ENCODE results near the gene FAM83G. TPM values are rescaled to one million over a fixed set of nuclear protein-coding genes. Genes with fewer than 3 reads are reported as not detected.
"Not testable (repeated sequence)": the region's sequence is repeated elsewhere in the genome, so short reads cannot be mapped to it uniquely, and the experiment has no call there.

FAM83G gene
- polyA plus RNA-seq, 4 donors = 6.7 to 8.6 (median 7.7) TPM

DNA sequence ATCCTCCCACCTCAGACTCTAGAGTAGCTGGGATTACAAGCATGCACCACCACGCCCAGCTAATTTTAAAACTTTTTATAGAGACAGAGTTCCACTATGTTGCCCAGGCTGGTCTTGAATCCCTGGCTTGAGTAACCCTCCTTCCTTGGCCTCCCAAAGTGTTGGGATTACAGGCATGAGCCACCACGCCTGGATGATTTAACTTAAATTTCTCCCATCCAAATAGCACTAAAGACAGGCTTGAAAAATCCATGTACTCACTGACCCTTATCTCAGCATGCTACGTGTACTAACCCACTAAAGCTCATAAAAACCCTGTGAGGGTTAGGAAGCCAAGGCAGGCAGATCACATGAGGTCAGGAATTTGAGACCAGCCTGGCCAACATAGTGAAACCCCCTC is 48.0 kb downstream of the FAM83G start:
- no peak for DNase-seq (ENCODE audit: low read depth in 4 of 4, low spot score in 2 of 4)

DNA sequence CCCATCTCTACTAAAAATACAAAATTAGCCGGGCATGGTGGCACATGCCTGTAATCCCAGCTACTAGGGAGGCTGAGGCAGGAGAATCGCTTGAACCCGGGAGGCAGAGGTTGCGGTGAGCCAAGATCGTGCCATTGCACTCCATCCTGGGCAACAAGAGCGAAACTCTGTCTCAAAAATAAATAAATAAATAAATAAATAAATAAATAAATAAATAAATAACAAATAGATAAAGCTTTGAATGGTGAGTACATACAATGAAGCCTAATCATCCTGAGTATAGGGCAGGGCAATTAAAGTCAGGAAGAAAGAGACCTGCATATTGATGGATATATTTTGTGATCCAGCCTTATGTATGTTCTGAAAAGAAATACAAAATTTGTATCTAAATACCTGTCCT is 48.5 kb downstream of the FAM83G start:
- DNase-seq (ENCODE audit: low read depth in 4 of 4, low spot score in 2 of 4) = not testable (repeated sequence)

DNA sequence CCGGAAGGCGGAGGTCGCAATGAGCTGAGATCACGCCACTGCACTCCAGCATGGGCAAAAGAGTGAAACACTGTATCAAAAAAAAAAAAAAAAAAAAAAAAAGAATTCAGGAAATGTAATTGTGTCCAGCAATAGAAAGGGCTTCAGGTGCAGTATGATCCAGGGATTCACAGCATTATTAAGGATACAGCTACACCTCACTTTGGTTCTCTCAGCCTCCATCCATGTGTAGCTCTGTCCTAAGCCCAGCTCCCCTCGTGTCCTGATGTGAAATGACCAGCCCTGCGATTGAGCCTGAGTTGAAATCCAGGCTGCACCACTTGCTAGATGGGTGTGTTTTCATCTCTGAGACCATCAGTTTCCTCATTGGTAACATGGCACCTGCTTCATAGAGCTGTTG is 49.6 kb downstream of the FAM83G start:
- no peak for DNase-seq (ENCODE audit: low read depth in 4 of 4, low spot score in 2 of 4)

DNA sequence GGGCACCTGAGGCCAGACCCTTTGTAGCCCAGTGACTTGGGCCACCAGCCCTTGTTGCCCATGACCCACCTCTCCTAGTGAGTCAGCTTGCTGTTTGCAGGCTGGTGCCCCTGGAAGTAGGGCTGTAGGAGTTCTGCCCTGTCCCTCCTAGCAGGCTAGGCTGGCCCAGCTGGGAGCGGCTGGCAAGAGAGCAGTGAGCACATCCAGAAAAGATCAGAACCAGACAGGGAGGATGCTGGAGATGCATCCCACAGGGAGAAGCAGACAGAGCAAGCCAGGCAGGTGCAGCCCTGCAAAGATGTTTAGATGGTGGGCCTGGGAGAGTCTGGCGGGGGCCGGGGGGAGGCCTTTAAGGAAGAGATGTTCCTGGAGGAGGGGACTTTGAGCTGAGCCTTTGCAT is 50.2 kb downstream of the FAM83G start:
- no peak for DNase-seq (ENCODE audit: low read depth in 4 of 4, low spot score in 2 of 4)

DNA sequence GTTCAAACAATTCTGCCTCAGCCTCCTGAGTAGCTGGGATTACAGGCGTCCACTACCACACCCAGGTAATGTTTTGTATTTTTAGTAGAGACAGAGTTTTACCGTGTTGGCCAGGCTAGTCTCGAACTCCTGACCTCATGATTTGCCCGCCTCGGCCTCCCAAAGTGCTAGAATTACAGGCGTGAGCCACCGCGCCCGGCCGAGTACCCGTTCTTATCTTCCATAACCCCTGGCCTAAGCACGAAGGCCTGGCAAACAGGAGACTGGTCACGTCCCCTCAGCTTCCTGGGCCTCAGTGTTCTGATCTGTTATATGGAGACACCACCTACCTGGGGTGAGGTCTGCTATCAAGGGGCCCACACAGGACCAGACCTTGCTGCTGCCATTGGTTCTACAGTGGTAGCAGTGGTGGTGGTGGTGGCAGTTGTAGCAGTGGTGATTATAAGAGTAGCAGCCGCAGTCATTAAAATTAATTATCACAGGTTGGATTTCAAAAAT is 51.3 kb downstream of the FAM83G start:
- DNase-seq (ENCODE audit: low read depth in 4 of 4, low spot score in 2 of 4) = no peak

DNA sequence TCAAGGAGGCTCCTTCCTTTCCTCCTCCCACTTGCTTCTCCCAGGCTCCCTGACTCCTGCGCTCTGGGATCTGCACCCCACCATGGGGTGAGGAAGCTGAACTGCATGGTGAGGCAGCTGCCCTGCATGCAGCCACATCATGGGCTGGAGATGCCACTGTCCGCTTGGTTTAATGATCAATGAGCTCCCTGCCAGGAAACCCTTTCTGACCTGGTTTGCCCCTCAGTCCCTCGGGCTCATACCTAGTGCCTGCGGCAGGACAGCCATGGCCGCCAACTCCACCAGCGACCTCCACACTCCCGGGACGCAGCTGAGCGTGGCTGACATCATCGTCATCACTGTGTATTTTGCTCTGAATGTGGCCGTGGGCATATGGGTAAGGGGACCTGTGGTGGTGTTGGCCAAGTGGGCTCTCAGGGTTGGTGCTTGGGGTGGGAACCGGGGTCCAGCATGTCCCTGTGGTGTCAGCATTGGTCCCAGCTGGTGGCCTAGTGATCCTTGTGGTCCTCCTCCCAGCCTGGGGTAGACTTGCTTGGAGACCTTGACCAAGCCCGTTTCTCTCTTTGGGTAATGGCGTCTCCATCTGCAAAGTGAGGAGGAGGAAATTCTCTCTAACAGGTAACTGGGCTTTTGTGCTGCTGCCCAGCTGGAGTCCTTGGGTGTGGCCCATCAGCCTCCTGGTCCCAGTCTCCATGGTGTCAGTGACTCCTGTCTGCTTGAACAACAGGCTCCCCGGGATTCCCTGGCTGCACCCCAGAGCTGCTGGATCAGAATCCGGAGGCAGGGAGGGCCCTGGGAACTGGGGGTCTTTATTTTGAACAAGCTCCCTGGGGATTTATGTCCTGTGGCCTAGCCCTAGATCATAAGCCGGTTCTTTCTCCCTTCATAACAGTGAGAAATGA is 52.4 kb downstream of the FAM83G start, which contains the start of gene SLC5A10:
TSS of gene SLC5A10 (plus strand) at position 225 of the 902 bp plus-strand sequence. CDS start at position 266, 41 bp downstream.
- DNase-seq (ENCODE audit: low read depth in 4 of 4, low spot score in 2 of 4) = no peak

DNA sequence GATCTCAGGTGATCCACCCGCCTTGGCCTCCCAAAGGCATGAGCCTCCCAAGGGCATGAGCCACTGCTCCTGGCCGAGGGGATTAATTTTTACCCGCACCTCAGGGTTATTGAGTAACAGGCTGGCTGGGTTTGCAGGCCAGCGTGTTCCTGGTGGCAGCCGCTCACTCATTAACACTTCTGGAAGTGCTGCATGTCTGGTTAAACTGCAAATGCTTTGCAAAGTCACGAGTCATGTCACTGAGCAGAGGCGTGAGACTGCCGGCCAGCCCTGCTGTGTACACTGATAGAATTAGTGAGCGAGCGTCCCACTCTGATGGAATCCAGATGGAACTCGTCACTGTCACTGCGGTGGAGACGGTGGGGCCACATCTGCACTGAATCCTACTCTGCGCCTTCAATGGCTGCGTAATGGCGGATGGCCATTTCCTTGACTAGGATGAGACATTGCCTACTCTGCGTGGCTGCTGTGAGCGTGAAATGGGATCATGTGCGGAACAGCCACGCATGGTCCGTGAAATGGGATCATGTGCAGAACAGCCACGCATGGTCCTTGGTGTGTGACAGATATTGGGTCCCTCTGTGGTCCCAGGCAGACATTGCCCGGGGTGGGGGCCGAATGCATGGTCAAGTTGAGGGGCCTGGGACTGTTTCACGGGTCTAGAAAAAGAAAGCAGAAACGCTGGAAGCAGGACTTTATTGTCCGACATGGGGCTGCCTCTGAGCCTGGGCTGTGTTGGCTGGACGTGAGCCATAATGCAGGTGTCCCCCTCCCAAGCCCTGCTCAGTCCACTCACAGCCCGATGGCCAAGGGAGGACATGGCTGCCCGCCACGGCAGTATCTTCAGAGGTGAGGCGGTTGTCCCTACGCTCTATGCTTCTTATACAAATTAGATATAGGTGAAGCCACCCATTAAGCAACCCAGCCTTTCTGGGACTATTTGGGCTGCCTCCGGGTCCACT is 53.3 kb downstream of the FAM83G start:
- DNase-seq (ENCODE audit: low read depth in 4 of 4, low spot score in 2 of 4) = peak in 2 of 4 donors; percentile 28 to 48

DNA sequence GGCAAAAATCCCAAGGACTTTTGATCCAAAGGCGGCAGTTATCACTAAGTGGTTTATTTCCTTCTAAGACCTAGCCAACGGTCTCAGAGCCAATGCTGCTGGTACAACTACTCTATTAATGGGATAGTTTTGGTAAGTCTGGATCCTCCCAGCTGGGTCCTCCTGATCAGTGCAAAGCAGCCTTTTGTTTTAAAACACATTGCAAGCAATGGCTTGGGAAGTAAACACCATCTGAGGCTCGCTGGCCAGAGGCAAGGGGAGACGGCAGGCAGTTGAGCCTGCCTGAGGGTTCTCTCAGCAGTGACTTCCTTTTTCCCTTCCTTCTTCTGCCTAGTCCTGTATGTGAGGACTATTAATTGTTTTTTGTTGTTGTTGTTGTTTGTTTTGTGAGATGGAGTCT is 54.2 kb downstream of the FAM83G start:
- no peak for DNase-seq (ENCODE audit: low read depth in 4 of 4, low spot score in 2 of 4)

DNA sequence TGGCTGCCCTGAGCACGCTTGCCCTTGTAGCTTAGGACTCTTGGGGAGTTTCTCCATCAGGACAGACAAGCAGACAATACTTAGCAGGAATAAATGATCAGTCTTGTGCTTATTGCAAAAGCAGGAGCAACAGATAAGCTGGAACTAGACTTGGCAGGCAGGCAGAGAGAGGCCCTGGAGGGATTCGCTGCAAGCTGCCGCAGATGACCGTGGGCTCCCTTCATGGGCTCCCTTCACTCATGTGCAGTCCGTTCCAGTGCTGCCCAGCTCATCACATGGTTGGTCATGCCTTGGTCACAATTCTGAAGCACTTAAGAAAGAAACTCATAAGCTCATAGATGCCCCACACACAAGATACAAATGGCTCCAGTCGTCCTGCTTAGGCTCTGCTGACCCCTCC is 55.0 kb downstream of the FAM83G start:
- DNase-seq (ENCODE audit: low read depth in 4 of 4, low spot score in 2 of 4) = no peak

DNA sequence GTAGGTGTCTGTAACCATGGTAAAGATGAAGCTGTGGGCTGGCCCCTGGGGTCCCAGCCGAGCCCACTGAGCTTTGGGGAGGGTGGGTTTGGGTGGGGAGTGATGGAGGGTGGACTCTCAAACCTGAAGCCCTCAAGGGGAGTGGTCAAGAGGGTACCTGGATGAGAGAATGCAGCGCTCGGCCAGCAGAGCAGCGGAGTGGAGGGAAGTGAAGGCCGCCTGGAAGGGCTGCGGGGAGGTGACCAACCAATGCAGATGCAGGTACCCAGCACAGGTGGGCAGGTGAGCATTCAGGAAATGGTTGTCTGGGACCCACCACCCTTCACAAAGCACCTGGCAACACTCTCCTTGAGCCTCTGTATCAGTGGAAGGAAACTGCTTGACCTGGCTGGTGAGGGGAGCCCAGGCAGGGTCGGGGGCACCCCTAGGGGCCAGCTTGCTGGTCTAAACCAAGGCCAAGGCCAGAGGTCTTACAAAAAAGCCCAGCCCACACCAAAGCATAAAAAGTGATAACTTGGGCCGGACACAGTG is 56.0 kb downstream of the FAM83G start:
- no peak for DNase-seq (ENCODE audit: low read depth in 4 of 4, low spot score in 2 of 4)

DNA sequence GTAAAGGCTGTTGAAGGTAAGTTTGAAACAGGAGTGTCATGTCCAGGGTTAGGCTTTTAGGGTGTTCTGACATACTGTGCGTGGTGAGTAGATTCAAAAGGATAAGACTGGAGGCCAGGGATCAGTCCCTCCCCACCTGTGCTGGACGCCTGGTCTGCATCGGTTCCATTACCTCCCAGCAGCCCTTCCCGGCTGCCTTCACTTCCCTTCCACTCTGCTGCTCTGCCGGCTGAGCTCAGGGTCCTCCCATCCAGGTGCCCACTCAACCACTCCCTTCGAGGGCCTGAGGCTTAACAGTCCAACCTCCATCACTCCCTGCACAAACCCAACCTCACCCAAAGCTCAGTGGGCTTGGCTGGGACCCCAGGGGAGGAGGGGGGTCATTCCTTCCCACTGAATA is 56.7 kb downstream of the FAM83G start:
- no peak for DNase-seq (ENCODE audit: low read depth in 4 of 4, low spot score in 2 of 4)

DNA sequence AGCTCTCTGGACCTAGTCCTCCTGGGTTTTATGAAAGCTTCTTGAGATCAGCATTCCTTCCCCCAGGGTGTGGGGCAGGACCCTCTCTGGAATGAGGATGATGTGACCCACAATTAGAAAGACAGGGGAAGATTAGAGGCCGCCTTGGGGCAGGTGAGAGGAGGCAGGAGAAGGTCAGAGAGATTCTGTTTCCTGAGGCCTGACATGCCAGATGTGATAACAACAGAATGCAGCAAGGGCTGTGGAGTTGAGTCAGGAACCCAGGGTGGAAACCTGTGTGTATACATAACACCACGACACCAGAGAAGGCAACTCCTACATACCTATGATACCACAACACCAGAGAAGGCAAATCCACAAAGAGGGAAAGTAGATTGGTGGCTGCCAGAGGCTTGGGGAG is 58.0 kb downstream of the FAM83G start:
- DNase-seq (ENCODE audit: low read depth in 4 of 4, low spot score in 2 of 4) = no peak

DNA sequence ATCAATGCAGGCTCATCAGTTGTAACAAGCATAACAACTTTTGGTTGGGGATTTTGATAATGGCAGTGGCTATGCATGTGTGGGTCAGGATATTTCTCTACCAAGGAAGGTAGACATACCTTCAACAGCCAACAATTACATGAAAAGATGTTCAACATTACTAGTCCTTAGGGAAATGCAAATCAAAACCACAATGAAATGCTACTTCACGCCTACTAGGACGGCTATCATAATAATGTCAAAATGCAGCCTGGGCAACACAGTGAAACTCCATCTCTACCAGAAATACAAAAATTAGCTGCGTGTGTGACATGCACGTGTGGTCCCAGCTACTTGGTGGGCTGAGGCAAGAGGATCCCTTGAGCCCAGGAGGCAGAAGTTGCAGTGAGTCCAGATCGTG is 59.9 kb downstream of the FAM83G start:
- DNase-seq (ENCODE audit: low read depth in 4 of 4, low spot score in 2 of 4) = no peak

DNA sequence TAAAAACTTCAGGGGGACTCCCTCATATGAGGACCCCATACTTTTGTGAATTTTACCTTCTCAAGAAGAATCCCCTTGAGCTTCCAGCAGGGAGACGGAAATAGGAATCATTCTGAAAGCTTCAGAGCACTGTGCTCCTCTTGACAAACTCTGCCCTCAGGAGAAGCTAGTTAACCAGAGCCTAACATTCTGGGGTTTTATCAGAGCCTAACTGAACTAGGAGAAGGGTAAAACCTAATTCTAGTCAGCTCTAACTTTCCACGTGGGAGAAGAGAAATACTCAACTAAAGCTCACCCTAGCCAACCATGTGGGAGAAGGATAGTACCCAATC is 65.9 kb downstream of the FAM83G start:
- DNase-seq (ENCODE audit: low read depth in 4 of 4, low spot score in 2 of 4) = no peak

DNA sequence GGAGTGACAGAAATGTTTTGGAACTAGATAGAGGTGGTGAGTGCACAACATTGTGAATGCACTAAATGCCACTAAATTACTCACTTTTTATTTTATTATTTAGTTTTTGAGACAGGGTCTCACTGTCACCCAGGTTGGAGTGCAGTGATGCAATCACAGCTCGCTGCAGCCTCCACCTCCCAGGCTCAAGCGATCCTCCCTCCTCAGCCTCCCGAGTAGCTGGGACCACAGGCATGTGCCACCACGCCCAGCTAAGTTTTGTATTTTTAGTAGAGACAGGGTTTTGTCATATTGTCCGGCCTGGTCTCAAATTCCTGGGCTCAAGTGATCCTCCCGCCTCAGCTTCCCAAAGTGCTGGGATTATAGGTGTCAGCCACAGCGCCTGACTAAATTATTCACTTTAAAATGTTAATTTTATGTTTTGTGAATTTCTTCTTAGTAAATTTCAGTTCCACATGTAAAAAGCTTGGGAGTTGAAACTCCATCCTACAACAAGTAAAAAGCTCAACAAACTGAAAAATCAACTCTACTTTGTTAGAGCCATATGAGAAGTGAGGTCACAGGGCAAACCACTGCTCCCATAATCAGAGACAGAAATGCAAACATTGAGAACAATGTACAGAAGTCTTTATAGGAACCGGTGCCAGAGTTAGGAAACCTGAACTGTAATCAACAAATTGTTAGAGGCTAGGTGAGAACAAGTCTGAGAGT is 66.4 kb downstream of the FAM83G start:
- no peak for DNase-seq (ENCODE audit: low read depth in 4 of 4, low spot score in 2 of 4)

DNA sequence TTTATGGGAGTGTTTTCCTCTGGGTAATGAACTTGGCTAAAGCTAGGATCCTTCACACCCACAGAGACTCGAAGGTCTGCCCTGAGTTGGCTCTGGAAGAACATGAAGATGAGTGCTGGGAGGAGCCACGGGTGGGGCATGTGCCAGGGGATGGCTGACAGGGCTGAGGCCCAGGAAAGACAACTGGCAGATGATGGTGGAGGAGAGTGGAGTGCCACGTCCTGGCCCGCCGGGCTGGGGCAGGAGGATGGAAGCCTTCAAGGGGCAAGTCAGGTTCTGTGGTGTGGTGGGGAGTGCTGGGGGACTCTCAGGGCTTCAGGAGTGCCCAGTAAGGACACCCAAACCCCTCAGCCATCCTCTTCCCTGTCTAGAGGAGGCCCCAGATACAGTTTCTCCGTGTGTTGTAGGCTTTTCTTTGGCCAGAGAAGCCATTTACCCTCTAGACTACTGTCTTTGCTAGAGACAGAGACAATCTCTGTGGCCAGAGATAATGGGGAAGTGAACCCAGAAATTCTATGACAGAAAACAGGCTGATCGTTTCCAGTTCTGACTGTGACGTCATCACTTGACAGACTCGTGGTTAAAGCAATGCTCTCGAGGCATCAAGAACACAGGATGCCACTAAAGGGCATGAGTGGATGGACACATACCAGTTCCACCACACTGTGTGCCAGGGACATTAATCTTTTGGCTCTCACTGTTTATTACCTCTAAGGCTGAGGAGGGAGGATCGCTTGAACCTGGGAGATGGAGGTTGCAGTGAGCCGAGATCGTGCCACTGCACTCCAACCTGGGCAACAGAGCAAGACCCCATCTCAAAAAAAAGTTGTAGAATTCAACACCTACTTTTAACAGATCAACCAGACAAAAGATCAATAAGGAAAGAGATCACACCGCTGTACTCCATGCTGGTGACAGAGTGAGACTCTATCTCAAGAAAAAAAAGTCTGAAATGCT is 71.2 kb downstream of the FAM83G start:
- no peak for DNase-seq (ENCODE audit: low read depth in 4 of 4, low spot score in 2 of 4)

DNA sequence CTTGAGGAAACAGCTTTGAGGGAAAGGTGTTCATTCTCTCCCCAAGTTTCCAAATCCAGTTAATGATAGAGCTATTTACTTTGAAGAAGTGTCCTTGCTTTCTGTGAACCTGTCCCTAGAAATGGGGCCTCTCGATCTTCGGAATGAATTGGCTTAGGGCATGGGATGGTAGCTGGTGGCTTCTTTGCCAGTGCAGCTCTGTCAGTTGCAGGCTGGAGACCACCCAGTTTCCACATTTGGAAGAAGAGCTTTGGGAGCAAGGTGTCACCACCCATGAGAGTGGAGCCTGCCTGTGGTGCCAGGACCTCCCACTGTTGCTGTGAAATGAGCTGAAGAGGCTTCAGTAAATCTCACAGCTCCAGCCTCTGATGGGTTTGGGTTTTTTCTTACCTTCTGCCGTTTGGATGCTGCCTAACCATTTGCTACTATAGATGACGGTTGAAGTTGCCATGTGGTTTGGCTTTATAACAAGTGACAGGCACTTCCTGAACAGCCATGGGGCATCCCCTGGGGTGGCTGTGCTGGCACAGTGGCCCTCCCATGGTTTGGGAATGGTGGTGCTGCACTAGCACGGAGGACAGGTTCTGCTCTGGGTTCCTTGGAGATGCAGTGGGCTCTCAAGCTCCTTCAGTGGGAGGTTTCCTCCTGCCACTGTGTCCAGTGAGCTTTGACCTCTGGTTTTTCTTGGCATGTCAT is 72.1 kb downstream of the FAM83G start:
- no peak for DNase-seq (ENCODE audit: low read depth in 4 of 4, low spot score in 2 of 4)

DNA sequence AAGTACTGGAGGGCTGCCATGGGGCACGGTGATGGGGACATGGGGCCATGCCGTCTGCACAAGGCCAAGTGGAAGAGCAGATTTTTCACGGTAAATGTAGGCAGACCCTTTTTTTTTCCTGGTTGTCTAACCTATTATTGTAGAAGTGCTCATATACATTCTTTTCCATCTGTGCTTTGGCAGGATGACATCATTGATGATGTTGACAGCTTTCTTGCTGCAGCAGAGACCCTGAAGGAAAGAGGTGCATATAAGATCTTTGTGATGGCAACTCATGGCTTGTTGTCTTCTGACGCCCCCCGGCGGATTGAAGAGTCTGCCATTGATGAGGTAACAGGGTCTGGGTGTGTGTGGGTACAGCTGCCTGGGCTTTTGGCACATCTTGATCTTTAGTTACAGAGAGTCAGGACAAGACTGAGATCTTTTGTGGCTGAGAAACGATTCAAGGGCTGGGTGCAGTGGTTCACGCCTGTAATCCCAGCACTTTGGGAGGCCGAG is 75.9 kb downstream of the FAM83G start:
- DNase-seq (ENCODE audit: low read depth in 4 of 4, low spot score in 2 of 4) = no peak
